Fibroblast of villous mesenchyme (primary cell): Measurements from ENCODE around the gene SIK2. TPM values are rescaled to one million over a fixed set of nuclear protein-coding genes. Genes with fewer than 3 reads are reported as not detected.
A peak's percentile ranks its signal among the peaks of the same experiment; 100 is the strongest.

Experiments used
- DNase-seq: peaks from one replicate; pipeline ENCODE4 v3.0.0-alpha.2; 2010; ENCODE audit warnings: low read depth
- H3K4me3 ChIP-seq: 2 replicates; pipeline ENCODE4 v1.5.1; 2011; ENCODE audit warnings: low read depth, mild to moderate bottlenecking, low read length
- total RNA-seq: library from RNA; depleted of rRNA; stranded (reverse); fragments of >200 nt; gene quantifications from 2 replicates; pipeline ENCODE4 v1.2.3, GENCODE V29; 2012
- TF ChIP-seq, protein P1 (sequence below): IDR thresholded peaks from 2 replicates; pipeline ENCODE4 v1.5.1; 2012; ENCODE audit warnings: low read depth, mild to moderate bottlenecking, low read length; ENCODE audit not compliant: insufficient read depth

SIK2 gene
- total RNA-seq, 1 donor, result 16.0 TPM

DNA sequence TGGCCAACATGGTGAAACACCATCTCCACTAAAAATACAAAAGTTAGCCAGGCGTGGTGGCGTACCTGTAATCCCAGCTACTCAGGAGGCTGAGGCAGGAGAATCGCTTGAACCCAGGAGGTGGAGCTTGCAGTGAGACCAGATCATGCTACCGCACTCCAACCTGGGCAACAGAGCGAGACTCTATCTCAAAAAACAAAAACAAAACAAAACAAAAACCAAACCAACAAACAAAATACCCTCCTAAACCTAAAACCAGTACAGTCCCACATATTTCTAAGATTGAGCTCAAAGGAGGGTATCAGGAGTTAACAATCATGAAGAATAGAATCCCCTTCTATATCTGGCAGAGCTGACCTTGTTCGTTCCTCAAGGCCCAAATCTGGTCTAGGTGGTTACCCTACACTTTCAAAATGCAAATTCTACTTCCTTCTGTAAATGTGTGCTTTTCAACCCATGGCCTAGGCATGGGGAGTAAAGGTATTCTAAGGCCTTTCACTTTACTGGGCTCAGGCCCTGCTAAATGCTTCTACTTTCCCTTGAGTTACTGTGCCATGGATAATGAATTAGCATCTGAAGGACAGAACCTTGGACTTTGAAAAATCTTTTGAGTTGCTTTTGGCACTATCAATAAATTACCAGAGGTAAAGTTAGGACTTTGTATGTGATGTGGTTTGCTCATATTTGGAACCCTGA, 174.3 kb downstream of the SIK2 start:
- DNase-seq, result no peak
- TF ChIP-seq, protein P1, sequence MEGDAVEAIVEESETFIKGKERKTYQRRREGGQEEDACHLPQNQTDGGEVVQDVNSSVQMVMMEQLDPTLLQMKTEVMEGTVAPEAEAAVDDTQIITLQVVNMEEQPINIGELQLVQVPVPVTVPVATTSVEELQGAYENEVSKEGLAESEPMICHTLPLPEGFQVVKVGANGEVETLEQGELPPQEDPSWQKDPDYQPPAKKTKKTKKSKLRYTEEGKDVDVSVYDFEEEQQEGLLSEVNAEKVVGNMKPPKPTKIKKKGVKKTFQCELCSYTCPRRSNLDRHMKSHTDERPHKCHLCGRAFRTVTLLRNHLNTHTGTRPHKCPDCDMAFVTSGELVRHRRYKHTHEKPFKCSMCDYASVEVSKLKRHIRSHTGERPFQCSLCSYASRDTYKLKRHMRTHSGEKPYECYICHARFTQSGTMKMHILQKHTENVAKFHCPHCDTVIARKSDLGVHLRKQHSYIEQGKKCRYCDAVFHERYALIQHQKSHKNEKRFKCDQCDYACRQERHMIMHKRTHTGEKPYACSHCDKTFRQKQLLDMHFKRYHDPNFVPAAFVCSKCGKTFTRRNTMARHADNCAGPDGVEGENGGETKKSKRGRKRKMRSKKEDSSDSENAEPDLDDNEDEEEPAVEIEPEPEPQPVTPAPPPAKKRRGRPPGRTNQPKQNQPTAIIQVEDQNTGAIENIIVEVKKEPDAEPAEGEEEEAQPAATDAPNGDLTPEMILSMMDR, result no peak
- H3K4me3 ChIP-seq, result no peak overlapping the region

DNA sequence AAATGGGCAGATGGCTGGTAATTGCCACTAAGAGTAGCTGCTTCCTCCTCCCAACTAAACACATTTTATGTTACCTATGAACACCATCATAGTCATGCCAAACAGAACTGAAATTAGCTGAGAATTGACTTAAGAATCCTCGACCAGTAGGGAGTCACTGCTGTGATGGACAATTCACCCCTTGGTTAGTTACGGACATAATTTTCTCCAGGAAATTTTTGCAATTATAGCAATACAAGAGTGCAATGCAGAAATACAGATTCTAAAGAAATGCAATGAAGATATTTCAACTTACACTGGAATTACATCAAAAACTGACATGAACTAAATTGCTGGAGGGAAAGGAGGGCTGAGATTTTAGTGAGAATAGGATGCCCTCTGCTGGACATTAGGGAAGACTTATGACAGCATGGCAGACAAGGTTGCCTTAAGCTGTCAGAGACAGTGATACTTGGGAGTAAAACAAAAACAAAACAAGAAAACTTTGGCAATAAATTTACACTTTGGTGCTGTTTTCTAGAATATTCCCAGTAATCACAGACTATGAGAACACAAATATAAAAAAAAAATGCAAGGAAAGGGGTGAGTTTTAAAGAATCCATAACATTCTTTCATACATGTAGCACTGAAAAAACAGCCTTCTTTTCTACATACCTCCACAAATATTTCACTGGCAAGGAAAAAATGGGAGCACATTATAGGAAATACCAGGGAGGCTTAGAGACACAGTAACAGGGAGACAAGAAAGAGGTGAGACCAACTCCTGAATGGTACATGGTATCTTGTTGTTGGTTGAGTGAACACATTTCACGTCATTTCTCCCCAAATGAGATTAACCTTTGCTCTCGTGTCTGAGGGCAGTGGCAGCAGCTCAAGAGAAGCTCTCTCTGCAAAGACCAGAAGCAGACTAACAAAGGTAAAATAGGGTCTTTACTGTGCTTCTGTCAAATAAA, 175.1 kb downstream of the SIK2 start:
- DNase-seq, result peak; percentile 84
- TF ChIP-seq, protein P1, result peak; percentile 77
- no peak overlapping the region for H3K4me3 ChIP-seq

DNA sequence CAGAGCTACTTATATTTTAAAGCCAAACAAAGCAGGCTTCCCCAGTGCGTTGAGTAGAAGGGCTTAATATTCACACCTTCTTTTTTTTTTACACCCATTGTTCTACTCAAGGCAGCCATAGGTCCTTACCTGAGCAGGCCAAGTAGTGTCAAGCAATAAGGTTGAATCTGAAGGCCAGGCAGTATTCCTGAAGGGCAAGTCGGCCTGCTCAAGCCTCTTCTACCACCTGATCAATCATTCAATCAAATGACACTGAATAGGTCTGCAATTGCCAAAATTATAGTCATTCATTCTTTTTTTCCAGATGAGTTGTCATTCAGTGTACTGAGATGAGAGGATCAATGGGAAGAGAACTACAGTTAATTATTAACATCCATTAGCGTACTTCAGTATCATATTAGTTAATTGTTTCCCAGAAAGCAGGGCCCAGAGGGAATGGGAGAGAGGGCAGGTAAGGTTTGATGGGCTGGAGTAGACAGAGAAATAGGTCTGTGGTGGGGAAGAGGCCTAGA, 175.9 kb downstream of the SIK2 start:
- no peak for DNase-seq
- TF ChIP-seq, protein P1, result no peak
- no peak overlapping the region for H3K4me3 ChIP-seq

DNA sequence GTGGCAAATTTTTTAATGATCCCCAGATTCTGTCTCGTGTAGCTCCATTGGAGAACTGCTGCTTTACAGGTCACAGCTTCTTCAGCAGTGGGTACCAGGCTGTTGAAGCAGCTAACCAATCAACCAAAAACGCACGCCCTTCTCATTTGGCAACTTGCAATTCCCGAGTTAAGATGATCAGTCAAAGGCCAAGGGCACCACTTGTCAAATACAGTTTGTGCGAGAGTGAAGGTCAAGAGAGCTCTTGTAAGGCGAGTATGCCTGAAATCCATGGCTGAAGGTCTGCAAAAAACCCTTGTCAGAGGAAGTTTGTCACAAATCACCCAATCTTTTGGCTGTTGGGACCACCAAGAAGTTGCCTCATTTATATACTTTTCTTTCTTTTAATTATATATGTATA, 176.9 kb downstream of the SIK2 start:
- DNase-seq, result no peak
- TF ChIP-seq, protein P1, result no peak
- H3K4me3 ChIP-seq, result no peak overlapping the region

Other genes with a start within 250 kb of the SIK2 start
- not detected in 2 replicates for gene POU2AF1, start 223.2 kb upstream of the SIK2 start, total RNA-seq
- not detected in 2 replicates for gene BTG4, start 90.1 kb upstream of the SIK2 start, total RNA-seq
- not detected in 2 replicates for gene HOATZ, start 87.7 kb upstream of the SIK2 start, total RNA-seq
- 41.9 and 66.5 TPM in 2 replicates for gene LAYN, start 61.7 kb upstream of the SIK2 start, total RNA-seq
- 25.1 and 38.9 TPM in 2 replicates for gene PPP2R1B, start 163.9 kb downstream of the SIK2 start, total RNA-seq